Measurements from ENCODE around the gene HS3ST3A1.

DNA sequence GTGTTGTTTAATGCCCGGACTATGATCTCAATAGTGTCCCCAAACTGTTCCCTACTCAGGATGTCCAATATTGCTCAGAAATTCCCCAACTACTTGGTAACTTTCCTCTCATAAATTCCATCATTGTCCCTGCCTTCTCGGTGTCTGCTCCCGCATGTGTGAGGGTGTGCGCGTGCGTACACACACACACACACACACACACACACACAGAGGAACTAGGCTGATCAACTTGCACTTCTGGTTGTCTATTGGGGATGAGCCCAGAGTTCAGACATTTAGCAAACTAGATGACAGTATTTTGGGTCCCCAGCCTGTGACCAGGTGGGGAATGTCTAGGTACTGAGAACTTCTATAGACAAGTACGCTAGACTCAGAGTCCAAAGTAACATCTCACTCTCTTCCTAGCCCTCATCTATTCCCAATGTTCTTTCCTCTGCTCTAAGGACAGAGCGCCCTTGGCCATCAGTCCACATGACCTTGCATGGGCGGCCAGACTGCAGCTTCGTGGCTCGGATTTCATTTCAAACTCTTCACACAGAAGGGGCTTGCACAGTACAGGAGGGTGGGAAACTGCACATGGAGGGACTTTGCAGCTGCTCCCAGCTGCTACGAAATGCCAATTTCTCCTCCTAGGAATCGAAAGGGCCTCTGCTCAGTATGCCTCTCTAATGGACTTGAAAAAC, 5.3 kb downstream of the HS3ST3A1 start:
- no peak for TF ChIP-seq EZH2 (IDR thresholded peaks at IDR 0.05; ENCODE audit: insufficient read depth, poor library complexity, severe bottlenecking)
- TF ChIP-seq EZH2phosphoT487 (IDR thresholded peaks at IDR 0.05; ENCODE audit: insufficient read depth, low read depth) = no peak

All from GM23248 (cell line).